ENCODE results near the gene CD247. TPM values are rescaled to one million over a fixed set of nuclear protein-coding genes. Genes with fewer than 3 reads are reported as not detected.

Gene CD247
- total and polyA plus RNA-seq, 2 of the 13 experiments (the other 11 are each of a cell fraction or from before 2014, with no cell fraction given): 0.20 TPM; not detected in 1

DNA sequence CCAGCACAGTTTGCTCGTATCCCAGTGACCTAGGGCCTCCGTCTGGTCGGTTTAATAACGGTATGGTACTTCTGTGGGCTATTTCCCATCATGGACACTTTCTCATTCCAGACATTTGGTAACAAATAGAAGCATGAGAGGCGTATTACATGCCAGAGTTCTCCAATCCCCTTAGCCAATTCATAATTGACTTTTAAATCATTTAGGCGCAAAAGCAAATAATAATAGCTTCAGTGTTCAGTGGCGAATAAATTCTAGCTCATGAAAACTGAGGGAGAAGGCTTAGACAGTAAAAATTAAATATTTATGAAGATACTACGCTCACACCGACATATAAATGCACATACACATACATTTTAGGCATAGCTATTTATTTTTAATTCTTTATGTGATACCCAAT is 50.6 kb downstream of the CD247 start (continued):
- TF ChIP-seq, protein P1, sequence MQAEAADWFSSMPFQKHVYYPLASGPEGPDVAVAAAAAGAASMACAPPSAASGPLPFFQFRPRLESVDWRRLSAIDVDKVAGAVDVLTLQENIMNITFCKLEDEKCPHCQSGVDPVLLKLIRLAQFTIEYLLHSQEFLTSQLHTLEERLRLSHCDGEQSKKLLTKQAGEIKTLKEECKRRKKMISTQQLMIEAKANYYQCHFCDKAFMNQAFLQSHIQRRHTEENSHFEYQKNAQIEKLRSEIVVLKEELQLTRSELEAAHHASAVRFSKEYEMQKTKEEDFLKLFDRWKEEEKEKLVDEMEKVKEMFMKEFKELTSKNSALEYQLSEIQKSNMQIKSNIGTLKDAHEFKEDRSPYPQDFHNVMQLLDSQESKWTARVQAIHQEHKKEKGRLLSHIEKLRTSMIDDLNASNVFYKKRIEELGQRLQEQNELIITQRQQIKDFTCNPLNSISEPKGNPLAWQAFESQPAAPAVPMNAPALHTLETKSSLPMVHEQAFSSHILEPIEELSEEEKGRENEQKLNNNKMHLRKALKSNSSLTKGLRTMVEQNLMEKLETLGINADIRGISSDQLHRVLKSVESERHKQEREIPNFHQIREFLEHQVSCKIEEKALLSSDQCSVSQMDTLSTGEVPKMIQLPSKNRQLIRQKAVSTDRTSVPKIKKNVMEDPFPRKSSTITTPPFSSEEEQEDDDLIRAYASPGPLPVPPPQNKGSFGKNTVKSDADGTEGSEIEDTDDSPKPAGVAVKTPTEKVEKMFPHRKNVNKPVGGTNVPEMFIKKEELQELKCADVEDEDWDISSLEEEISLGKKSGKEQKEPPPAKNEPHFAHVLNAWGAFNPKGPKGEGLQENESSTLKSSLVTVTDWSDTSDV (CRISPR knock-in tag; IDR thresholded peaks at IDR 0.05): no peak
- no peak for TF ChIP-seq ETV6 (CRISPR knock-in tag; conservative IDR thresholded peaks at IDR 0.05)
- no peak for TF ChIP-seq ZNF616 (CRISPR knock-in tag; IDR thresholded peaks at IDR 0.05; ENCODE audit: low read depth)
- TF ChIP-seq HMGA1 (CRISPR knock-in tag; conservative IDR thresholded peaks at IDR 0.05): no peak

DNA sequence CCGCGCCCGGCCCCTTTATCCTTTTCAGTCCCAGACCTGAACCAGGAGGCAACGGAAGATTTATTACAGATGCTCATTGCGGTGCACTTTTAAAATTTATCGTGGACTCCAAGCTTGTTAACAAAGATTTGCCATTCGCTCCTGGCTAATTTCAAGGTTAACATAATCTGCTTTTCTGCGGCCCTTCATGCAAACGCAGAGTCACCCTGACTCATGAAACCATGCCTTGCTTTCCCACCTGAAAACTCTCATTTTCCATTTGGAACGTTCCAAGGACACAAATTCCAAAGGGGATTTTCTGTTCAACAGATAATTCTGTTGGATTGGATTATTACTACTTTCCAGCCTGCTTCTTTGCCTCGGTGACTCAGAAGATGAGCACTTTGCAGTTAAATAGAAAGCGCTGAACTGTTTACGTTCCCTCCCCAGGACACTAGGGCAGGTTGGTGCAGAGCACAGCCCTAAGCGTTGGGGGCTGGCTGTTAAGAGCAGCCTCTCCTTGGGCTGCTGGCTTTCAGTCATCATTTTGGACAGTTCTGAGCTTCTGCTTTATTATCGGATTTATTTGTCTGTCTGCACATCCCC is 51.1 kb downstream of the CD247 start:
- ChIA-PET CTCF (ENCODE audit: low intra/inter-chr PET ratio, low total read pairs) (no interaction called here), POLR2A (no interaction called here)
- DNase-seq (ENCODE audit: low spot score): no peak
- in situ Hi-C loops (cut with HindIII; ENCODE audit: extremely low pct_ligation_motif_present, low pct_unique_long_range_greater_than_20kb) (no loop called here), intact Hi-C loops (cut with micrococcal nuclease; ENCODE audit: unreplicated experiment) (no loop called here)
- H3K27me3 ChIP-seq (ENCODE audit: control insufficient read depth in 1 of 2, insufficient read depth in 2 of 2, low read length in 2 of 2): peaks cover 0 to 11% of the 10 kb centered on the region in 2 experiments; a peak in 2 of 5 replicates
- WGBS (ENCODE audit: low lambda C conversion rate): 53% methylated on average over 15 of the region's 15 CpGs
- no peak overlapping the region for H2AFZ ChIP-seq (ENCODE audit: low read length)
- BruUV-seq (replicated peaks): no TSS peak
- no peak for FAIRE-seq
- H3K9me3 ChIP-seq (ENCODE audit: low read length): no peaks in the 10 kb centered on the region
- H3K9ac ChIP-seq (ENCODE audit: insufficient read depth, low read depth, low read length): no peak overlapping the region
- H3K79me2 ChIP-seq (ENCODE audit: insufficient read depth, low read length): no peaks in the 10 kb centered on the region
- TF ChIP-seq FOSL2 (CRISPR knock-in tag; IDR thresholded peaks at IDR 0.05): peak; percentile 39; the same call in 1 of the 2 replicates
- TF ChIP-seq, protein P2, sequence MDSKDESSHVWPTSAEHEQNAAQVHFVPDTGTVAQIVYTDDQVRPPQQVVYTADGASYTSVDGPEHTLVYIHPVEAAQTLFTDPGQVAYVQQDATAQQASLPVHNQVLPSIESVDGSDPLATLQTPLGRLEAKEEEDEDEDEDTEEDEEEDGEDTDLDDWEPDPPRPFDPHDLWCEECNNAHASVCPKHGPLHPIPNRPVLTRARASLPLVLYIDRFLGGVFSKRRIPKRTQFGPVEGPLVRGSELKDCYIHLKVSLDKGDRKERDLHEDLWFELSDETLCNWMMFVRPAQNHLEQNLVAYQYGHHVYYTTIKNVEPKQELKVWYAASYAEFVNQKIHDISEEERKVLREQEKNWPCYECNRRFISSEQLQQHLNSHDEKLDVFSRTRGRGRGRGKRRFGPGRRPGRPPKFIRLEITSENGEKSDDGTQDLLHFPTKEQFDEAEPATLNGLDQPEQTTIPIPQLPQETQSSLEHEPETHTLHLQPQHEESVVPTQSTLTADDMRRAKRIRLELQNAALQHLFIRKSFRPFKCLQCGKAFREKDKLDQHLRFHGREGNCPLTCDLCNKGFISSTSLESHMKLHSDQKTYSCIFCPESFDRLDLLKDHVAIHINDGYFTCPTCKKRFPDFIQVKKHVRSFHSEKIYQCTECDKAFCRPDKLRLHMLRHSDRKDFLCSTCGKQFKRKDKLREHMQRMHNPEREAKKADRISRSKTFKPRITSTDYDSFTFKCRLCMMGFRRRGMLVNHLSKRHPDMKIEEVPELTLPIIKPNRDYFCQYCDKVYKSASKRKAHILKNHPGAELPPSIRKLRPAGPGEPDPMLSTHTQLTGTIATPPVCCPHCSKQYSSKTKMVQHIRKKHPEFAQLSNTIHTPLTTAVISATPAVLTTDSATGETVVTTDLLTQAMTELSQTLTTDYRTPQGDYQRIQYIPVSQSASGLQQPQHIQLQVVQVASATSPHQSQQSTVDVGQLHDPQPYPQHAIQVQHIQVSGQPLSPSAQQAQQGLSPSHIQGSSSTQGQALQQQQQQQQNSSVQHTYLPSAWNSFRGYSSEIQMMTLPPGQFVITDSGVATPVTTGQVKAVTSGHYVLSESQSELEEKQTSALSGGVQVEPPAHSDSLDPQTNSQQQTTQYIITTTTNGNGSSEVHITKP (CRISPR knock-in tag; IDR thresholded peaks at IDR 0.05; ENCODE audit: low read depth): peak; percentile 42; the same call in 1 of the 2 replicates
- no peak for TF ChIP-seq NFYC (CRISPR knock-in tag; IDR thresholded peaks at IDR 0.05)
- TF ChIP-seq, protein P3, sequence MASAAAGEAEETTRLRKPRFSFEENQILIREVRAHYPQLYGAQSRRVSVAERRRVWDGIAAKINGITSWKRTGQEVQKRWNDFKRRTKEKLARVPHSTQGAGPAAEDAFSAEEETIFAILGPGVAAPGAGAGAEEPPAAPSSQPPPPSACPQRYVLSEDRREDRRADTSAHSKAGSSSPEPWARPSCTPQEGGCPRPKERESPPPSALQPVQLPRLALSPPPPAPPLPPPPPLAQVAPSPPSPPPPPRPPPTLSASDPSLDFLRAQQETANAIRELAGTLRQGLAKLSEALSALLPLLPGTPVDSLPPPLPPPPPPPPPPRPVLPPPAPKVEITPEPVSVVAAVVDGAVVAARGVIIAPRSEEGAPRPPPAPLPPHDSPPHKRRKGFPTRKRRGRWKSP (CRISPR knock-in tag; IDR thresholded peaks at IDR 0.05): no peak
- TF ChIP-seq, protein P4, sequence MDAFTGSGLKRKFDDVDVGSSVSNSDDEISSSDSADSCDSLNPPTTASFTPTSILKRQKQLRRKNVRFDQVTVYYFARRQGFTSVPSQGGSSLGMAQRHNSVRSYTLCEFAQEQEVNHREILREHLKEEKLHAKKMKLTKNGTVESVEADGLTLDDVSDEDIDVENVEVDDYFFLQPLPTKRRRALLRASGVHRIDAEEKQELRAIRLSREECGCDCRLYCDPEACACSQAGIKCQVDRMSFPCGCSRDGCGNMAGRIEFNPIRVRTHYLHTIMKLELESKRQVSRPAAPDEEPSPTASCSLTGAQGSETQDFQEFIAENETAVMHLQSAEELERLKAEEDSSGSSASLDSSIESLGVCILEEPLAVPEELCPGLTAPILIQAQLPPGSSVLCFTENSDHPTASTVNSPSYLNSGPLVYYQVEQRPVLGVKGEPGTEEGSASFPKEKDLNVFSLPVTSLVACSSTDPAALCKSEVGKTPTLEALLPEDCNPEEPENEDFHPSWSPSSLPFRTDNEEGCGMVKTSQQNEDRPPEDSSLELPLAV (CRISPR knock-in tag; conservative IDR thresholded peaks at IDR 0.05; ENCODE audit: low read depth): no peak
- TF ChIP-seq NFE2 (CRISPR knock-in tag; IDR thresholded peaks at IDR 0.05): no peak
- TF ChIP-seq YY1 (IDR thresholded peaks at IDR 0.05; ENCODE audit: insufficient read depth, insufficient replicate concordance, low read depth, low read length): no peak
- TF ChIP-seq ZNF331 (CRISPR knock-in tag; IDR thresholded peaks at IDR 0.05): peak; percentile 94
- no peaks in the 10 kb centered on the region for H3K36me3 ChIP-seq (replicated peaks in 1 of 2; ENCODE audit: control insufficient read depth in 1 of 2, insufficient read depth in 2 of 2, low read length in 2 of 2)
- no peak overlapping the region for H3K4me3 ChIP-seq (replicated peaks in 1 of 3; ENCODE audit: insufficient read depth in 1 of 3, low read depth in 2 of 3, low read length in 3 of 3)
- H3K27ac ChIP-seq (ENCODE audit: extremely low read length, insufficient read depth, low read length): no peak overlapping the region
- no peak overlapping the region for H3K4me2 ChIP-seq (ENCODE audit: low read depth, low read length)
- ATAC-seq: peak; percentile 82
- no peaks in the 10 kb centered on the region for H4K20me1 ChIP-seq (ENCODE audit: insufficient read depth, low read length)
- peaks cover 7% of the 10 kb centered on the region; the same call in 1 of the 2 replicates for H3K4me1 ChIP-seq (ENCODE audit: insufficient read depth, low read length)
